NOMO-1 (cell line): ENCODE measurements around the gene FBXL17.

Experiments
- DNase-seq, 2 experiments: peaks; one replicate each; lab custom pipeline; 2025; ENCODE audit not compliant: unreplicated experiment in 2 of 2; lab: John Stamatoyannopoulos, UW

The FBXL17 gene

GRCh38 chr5:107831612-107832395 is 550.1 kb downstream of the FBXL17 start:
- DNase-seq: no peak

DNA sequence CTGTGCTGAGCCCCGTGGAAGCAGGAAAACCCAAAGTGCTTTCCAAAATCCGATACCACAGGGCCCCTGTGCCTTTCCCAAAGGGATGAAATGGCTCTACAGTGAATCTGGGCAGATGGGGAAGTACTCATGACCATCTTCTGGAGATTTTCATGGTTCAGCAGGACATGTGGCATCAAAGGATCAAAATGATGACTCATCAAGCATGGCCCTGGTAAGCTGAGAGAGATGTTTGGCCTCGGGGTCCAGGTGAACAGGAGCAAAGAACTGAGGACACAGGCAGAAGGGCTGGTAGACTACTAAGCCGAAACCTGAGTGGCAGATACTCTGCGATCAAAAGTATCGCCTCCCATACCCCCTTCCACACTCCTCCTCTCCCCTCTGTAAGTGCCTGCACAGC is 551.1 kb downstream of the FBXL17 start:
- DNase-seq: no peak

- no peak for DNase-seq
Observed at GRCh38 chr5:107826311-107827000, 555.4 kb downstream of the FBXL17 start.

GRCh38 chr5:107824821-107825220 is 557.1 kb downstream of the FBXL17 start:
- no peak for DNase-seq

- DNase-seq: no peak
Observed at GRCh38 chr5:107821288-107821687, 560.6 kb downstream of the FBXL17 start.

- DNase-seq: no peak
Observed at GRCh38 chr5:107820429-107820828, 561.5 kb downstream of the FBXL17 start.

GRCh38 chr5:107817951-107818350 is 563.9 kb downstream of the FBXL17 start:
- no peak for DNase-seq

DNA sequence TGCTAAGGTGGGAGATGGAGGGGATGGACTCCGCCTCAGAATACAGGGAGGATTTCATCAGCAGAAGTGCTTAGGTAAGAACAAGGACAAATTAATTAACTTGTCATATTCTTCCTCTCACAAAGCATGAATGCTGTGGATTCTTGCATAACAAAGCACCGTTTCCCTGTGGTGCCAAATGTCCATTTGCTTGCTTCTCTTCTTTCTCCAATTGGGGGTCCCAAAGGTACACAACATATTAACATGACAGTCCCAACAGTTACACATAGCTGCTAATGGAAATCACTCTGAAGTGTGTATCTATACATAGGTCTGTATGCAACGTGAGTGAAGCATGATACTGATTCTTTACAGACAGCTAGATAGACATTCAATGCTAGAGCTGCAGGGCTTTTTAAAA is 564.5 kb downstream of the FBXL17 start:
- DNase-seq: no peak

GRCh38 chr5:107815109-107815508 is 566.8 kb downstream of the FBXL17 start:
- no peak for DNase-seq

GRCh38 chr5:107814183-107814827 is 567.6 kb downstream of the FBXL17 start:
- no peak for DNase-seq

DNA sequence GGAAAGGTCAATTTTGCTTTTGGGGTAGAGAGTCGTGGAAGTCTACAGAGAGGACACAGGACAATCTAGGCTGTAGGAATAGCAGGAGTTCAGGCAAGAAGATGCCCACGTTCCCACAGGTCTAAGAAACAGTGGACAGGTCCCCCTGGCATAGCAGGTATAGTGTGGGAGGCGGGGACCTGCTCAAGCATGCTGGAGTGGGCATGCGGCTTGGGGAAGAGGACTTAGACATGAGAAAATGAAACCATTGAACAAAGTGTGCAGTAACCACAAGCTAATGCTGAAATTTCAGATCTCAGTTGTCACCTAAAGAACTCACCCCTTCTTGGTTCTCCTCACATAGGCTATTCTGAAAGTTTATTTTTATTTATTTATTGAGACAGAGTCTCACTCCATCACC is 568.3 kb downstream of the FBXL17 start:
- DNase-seq: no peak

GRCh38 chr5:107812570-107813141 is 569.2 kb downstream of the FBXL17 start:
- peak; percentile 55 for DNase-seq

DNA sequence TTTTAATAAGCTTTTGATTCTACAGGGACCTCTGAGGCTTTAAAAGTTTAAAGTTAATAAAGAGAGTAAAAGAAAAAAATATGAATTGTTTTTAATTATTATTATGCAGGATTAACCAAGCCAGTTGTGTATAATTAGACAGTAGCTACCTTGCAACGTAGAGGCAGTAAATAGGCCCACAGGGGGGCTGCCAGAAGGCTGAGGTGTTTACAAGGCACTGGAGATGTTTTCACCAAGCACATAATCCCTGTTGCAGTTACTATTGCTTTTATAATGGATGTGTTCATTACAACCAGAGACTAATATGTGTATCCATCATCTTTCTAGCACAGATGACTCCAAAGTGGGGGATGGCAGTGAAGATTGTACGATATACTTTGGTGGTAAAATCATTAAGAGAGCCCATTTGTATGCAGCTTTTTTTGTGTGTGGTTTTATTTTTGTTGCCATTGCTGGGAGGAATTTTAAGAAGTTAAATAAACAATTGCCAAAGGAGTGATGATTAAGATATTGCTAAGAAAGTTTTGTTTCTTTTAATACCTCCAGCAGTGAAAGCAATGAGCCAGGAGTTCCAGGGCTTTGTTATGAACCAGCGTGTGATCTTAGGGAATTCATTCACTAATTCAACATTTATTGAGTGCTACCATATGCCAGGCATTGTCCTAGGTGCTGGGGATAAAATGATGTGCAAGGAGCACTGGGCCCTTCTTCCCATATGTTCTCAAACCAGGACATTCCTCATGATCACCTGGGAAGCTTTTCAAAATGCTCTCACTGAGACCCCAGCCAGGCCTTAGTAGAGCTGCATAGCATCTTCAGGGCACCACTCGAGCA is 572.5 kb downstream of the FBXL17 start:
- no peak for DNase-seq
